ENCODE measurements around the gene PRKCQ. TPM values are rescaled to one million over a fixed set of nuclear protein-coding genes. Genes with fewer than 3 reads are reported as not detected.

The PRKCQ gene
- total RNA-seq, 1 donor from 2014 or later, result 14.6 TPM

DNA sequence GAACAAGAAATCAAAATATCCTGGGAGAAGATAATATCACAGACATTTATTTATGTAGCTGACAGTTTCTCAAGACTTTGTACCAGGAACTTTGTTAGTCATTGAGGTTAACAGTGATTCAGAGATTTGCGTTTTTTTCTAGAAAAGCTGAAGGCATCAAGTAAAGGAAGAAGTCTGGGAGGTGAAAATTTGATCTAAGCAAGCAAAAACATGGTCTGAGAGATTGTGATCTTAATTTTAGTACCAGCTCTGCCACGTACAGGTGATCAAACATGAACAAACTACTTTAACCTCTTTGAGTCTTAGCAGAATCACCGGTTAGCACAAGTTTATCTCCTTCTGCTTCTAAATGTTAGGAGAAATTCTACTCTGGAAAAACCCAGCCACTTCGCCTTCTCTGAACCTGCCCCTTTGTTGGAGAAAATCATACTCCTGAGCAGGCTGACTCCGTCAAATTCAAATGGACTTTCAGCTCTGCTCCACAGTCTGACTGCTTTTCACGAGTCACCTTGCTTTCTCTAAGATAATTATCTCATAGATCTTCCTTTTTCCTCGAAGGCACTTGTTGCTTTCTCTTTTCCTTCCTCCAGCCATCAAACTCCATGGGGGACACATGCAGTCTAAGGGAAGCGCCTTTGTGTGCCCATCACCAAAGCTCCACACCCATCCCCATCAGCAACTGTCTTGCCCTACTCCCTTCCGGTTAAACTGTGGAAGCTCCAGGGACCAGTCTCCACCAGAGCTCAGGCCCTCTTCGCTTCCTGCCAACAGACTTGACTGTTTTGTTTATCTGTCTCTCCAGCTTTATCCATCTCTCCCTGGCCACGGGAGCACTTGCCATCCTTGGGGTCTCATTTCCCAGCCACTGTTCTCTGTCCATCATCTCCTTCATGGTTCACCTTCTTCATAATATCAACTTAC, 86.3 kb downstream of the PRKCQ start:
- Histone ChIP-seq H3K4me3 (ENCODE audit: low read length in 3 of 3) (no peak overlapping the region), H3K36me3 (ENCODE audit: control insufficient read depth in 3 of 3, insufficient read depth in 3 of 3, low read length in 3 of 3) (peaks cover 54 to 85% (median 60%) of the 10 kb centered on the region in 3 donors), H3K27ac (ENCODE audit: low read depth, low read length) (no peak overlapping the region), H3K9ac (ENCODE audit: low read depth in 1 of 3, low read length in 3 of 3) (no peak overlapping the region), H3K27me3 (ENCODE audit: control insufficient read depth in 3 of 3, insufficient read depth in 3 of 3, low read length in 3 of 3) (no peaks in the 10 kb centered on the region), H3K4me1 (ENCODE audit: control insufficient read depth in 3 of 3, insufficient read depth in 3 of 3, low read length in 3 of 3) (peaks cover 11 to 14% (median 14%) of the 10 kb centered on the region in 3 donors), H3K9me3 (ENCODE audit: control insufficient read depth in 3 of 3, low read length in 3 of 3) (no peaks in the 10 kb centered on the region)

DNA sequence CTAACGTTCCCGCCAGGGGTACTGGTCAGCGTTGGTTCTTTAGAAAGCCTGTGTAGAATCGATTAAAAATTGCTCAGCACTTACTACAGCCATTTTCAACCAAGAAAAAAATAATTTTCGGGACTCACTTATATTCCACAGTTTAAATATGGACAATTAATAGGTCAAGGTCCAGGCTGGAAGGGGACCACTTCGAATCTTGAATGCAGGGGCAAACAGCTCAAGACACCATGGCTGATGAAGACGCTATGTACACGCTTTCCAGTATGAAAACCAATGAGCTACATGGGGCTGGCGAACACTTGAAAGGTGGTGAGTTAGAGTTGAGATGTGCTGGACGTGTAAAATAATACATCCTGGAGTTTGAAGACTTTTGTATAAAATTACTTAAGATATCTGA, 87.2 kb downstream of the PRKCQ start:
- Histone ChIP-seq H3K9ac (ENCODE audit: low read depth in 1 of 3, low read length in 3 of 3) (no peak overlapping the region), H3K4me1 (ENCODE audit: control insufficient read depth in 3 of 3, insufficient read depth in 3 of 3, low read length in 3 of 3) (peaks cover 2 to 5% (median 5%) of the 10 kb centered on the region in 3 donors), H3K4me3 (ENCODE audit: low read length in 3 of 3) (no peak overlapping the region), H3K9me3 (ENCODE audit: control insufficient read depth in 3 of 3, low read length in 3 of 3) (no peaks in the 10 kb centered on the region), H3K27ac (ENCODE audit: low read depth, low read length) (no peak overlapping the region), H3K27me3 (ENCODE audit: control insufficient read depth in 3 of 3, insufficient read depth in 3 of 3, low read length in 3 of 3) (no peaks in the 10 kb centered on the region), H3K36me3 (ENCODE audit: control insufficient read depth in 3 of 3, insufficient read depth in 3 of 3, low read length in 3 of 3) (peaks cover 56 to 79% (median 59%) of the 10 kb centered on the region in 3 donors)

DNA sequence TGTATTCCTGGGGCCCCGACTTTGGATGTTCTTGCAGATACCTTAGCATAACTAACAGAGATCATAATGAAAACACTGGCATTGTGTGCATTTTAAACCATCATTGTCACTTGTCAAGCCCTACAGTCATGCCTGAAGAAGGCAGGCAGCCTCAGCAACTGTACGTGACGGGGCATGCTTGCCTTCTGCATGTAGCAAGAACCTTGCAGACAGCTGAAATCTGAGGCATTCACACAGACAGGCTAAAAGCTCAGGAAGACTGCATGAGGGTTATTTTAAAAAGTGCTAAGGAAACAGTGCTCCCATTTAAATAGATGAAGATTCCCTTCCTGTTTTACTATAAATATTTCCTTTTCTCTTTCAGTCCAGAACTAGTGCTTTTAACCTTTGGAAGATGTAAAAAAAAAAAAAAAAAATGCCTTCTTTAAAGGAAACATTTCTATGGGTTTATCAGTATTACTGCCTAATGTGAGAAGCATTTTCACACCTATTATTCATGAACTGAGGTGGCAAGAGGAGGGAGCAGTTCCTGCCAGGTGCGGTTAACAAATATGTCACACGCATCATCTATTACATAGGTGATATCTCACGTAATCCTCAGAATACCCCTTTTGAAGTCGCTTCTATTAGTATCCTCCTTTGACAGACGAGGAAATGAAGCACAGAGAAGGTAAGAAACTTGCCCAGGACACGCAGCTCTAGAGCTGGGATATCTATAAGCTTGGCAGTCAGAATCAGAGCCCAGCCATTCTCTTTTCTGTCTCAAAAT, 88.1 kb downstream of the PRKCQ start:
- H3K4me3 ChIP-seq (ENCODE audit: low read length in 3 of 3), result no peak overlapping the region
- no peaks in the 10 kb centered on the region for H3K9me3 ChIP-seq (ENCODE audit: control insufficient read depth in 3 of 3, low read length in 3 of 3)
- H3K27ac ChIP-seq (ENCODE audit: low read depth, low read length), result no peak overlapping the region
- H3K27me3 ChIP-seq (ENCODE audit: control insufficient read depth in 3 of 3, insufficient read depth in 3 of 3, low read length in 3 of 3), result no peaks in the 10 kb centered on the region
- H3K9ac ChIP-seq (ENCODE audit: low read depth in 1 of 3, low read length in 3 of 3), result no peak overlapping the region
- H3K36me3 ChIP-seq (ENCODE audit: control insufficient read depth in 3 of 3, insufficient read depth in 3 of 3, low read length in 3 of 3), result peaks cover 54 to 72% (median 61%) of the 10 kb centered on the region in 3 donors
- no peaks in the 10 kb centered on the region for H3K4me1 ChIP-seq (ENCODE audit: control insufficient read depth in 3 of 3, insufficient read depth in 3 of 3, low read length in 3 of 3)

DNA sequence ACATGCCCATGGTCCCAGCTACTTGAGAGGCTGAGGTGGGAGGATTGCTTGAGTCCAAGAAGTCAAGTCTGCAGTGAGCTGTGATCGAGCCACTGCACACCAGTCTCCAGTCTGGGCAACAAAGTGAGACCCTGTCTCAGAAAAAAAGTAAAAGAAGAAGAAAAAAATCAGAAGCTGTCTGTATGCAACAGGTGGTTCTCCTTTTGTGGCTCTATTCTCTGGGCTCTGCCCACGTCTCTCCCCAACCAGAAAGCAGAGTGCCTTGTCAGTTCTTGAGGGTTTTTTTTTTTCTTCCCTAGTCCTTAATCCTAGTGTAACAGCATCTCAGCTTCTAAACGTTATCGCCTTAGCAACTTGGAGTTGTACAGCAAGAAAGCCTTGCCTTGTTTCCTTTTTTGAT, 89.5 kb downstream of the PRKCQ start:
- H3K4me3 ChIP-seq (ENCODE audit: low read length in 3 of 3), result no peak overlapping the region
- H3K36me3 ChIP-seq (ENCODE audit: control insufficient read depth in 3 of 3, insufficient read depth in 3 of 3, low read length in 3 of 3), result peaks cover 65 to 75% (median 65%) of the 10 kb centered on the region in 3 donors
- H3K4me1 ChIP-seq (ENCODE audit: control insufficient read depth in 3 of 3, insufficient read depth in 3 of 3, low read length in 3 of 3), result no peaks in the 10 kb centered on the region
- H3K9me3 ChIP-seq (ENCODE audit: control insufficient read depth in 3 of 3, low read length in 3 of 3), result no peaks in the 10 kb centered on the region
- H3K27me3 ChIP-seq (ENCODE audit: control insufficient read depth in 3 of 3, insufficient read depth in 3 of 3, low read length in 3 of 3), result no peaks in the 10 kb centered on the region
- H3K27ac ChIP-seq (ENCODE audit: low read depth, low read length), result no peak overlapping the region
- no peak overlapping the region for H3K9ac ChIP-seq (ENCODE audit: low read depth in 1 of 3, low read length in 3 of 3)

DNA sequence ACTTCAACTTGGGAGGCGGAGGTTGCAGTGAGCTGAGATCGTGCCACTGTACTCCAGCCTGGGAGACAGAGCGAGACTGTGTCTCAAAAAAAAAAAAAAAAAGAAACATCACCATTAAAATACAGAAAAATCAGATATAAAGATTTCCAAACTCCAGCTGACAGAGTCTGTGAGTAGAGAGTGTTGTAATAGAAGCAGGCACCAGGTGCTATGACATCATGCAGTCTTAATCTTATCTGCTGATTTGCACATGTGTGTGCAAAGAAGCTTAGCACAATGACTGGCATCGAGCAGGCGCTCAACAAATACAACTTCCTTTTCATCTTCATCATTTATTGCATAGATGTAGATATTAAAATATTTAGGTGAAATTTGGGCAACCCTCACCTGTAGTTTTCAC, 92.2 kb downstream of the PRKCQ start:
- H3K4me3 ChIP-seq (ENCODE audit: low read length in 3 of 3), result no peak overlapping the region
- H3K27me3 ChIP-seq (ENCODE audit: control insufficient read depth in 3 of 3, insufficient read depth in 3 of 3, low read length in 3 of 3), result no peaks in the 10 kb centered on the region
- no peaks in the 10 kb centered on the region for H3K9me3 ChIP-seq (ENCODE audit: control insufficient read depth in 3 of 3, low read length in 3 of 3)
- no peak overlapping the region for H3K9ac ChIP-seq (ENCODE audit: low read depth in 1 of 3, low read length in 3 of 3)
- H3K36me3 ChIP-seq (ENCODE audit: control insufficient read depth in 3 of 3, insufficient read depth in 3 of 3, low read length in 3 of 3), result peaks cover 64 to 71% (median 66%) of the 10 kb centered on the region in 3 donors
- no peak overlapping the region for H3K27ac ChIP-seq (ENCODE audit: low read depth, low read length)
- H3K4me1 ChIP-seq (ENCODE audit: control insufficient read depth in 3 of 3, insufficient read depth in 3 of 3, low read length in 3 of 3), result no peaks in the 10 kb centered on the region

DNA sequence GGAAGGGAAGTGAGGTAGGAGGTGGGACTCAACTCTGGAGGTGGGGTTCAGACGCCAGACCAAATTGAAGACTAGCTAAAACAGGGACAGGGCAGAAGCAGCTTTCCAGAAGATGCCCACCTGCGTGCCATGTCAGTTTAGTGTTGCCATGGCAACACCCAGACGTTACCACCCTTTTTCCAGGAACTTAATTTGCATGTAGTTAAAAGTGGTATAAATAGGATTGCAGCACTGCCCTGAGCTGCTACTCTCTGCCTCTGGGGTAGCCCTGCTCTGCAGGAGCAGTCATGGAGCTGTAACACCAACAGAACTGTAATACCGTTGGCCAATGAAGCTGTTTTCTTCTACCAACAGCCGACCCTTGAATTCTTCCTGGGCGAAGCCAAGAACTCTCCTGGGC, 93.8 kb downstream of the PRKCQ start:
- Histone ChIP-seq H3K27ac (ENCODE audit: low read depth, low read length) (no peak overlapping the region), H3K4me1 (ENCODE audit: control insufficient read depth in 3 of 3, insufficient read depth in 3 of 3, low read length in 3 of 3) (no peaks in the 10 kb centered on the region), H3K4me3 (ENCODE audit: low read length in 3 of 3) (no peak overlapping the region), H3K9me3 (ENCODE audit: control insufficient read depth in 3 of 3, low read length in 3 of 3) (no peaks in the 10 kb centered on the region), H3K9ac (ENCODE audit: low read depth in 1 of 3, low read length in 3 of 3) (no peak overlapping the region), H3K27me3 (ENCODE audit: control insufficient read depth in 3 of 3, insufficient read depth in 3 of 3, low read length in 3 of 3) (no peaks in the 10 kb centered on the region), H3K36me3 (ENCODE audit: control insufficient read depth in 3 of 3, insufficient read depth in 3 of 3, low read length in 3 of 3) (peaks cover 64 to 72% (median 68%) of the 10 kb centered on the region in 3 donors)

DNA sequence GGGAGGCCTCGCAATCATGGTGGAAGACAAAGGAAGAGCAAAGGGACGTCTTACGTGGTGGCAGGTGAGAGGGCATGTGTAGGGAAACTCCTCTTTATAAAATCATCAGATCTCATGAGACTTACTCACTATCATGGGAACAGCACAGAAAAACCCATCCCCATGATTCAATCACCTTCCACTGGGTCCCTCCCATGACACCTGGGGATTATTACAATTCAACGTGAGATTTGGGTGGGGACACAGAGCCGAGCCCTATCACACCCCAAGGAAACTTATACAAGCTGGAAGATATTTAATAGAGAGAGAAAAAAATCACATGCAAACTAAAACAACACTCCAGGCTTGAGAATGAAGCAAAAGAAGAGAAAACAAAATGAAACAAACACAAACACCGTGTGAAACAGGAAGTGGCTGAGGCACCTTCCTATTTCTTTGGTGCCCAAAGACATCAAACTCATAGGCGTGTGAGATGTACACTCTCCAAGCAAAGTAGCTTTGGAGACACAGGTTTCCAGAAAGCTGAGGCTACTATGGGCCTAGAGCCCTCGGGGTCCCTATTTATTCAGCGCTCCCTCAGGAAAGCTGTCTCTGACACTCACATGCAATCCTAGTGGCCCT, 97.2 kb downstream of the PRKCQ start:
- Histone ChIP-seq H3K9ac (ENCODE audit: low read depth in 1 of 3, low read length in 3 of 3) (no peak overlapping the region), H3K27me3 (ENCODE audit: control insufficient read depth in 3 of 3, insufficient read depth in 3 of 3, low read length in 3 of 3) (no peaks in the 10 kb centered on the region), H3K36me3 (ENCODE audit: control insufficient read depth in 3 of 3, insufficient read depth in 3 of 3, low read length in 3 of 3) (peaks cover 51 to 70% (median 70%) of the 10 kb centered on the region in 3 donors), H3K4me1 (ENCODE audit: control insufficient read depth in 3 of 3, insufficient read depth in 3 of 3, low read length in 3 of 3) (no peaks in the 10 kb centered on the region), H3K27ac (ENCODE audit: low read depth, low read length) (no peak overlapping the region), H3K4me3 (ENCODE audit: low read length in 3 of 3) (no peak overlapping the region), H3K9me3 (ENCODE audit: control insufficient read depth in 3 of 3, low read length in 3 of 3) (no peaks in the 10 kb centered on the region)

DNA sequence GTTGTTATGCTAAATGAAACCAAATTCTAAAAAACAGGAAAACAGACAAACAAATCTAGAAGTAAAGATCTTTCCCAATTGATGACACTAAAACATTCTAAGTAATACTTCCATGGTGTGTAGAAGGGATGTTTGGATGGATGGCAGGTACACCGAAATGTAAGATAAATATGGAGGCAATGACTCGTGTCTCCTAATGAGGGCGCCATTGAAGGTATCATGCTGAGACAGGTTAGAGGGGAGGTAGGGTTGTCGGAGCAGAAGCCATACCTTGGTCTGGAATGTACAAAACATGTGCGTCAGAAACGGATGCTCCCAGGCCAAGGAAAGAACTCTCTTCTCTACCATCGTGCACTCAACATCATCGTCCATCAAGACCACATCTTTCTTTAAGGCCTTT, 101.4 kb downstream of the PRKCQ start:
- peaks cover 0 to 6% (median 5%) of the 10 kb centered on the region in 3 donors for H3K4me1 ChIP-seq (ENCODE audit: control insufficient read depth in 3 of 3, insufficient read depth in 3 of 3, low read length in 3 of 3)
- H3K36me3 ChIP-seq (ENCODE audit: control insufficient read depth in 3 of 3, insufficient read depth in 3 of 3, low read length in 3 of 3), result peaks cover 28 to 50% (median 49%) of the 10 kb centered on the region in 3 donors
- no peak overlapping the region for H3K27ac ChIP-seq (ENCODE audit: low read depth, low read length)
- no peak overlapping the region for H3K9ac ChIP-seq (ENCODE audit: low read depth in 1 of 3, low read length in 3 of 3)
- H3K4me3 ChIP-seq (ENCODE audit: low read length in 3 of 3), result no peak overlapping the region
- no peaks in the 10 kb centered on the region for H3K9me3 ChIP-seq (ENCODE audit: control insufficient read depth in 3 of 3, low read length in 3 of 3)
- H3K27me3 ChIP-seq (ENCODE audit: control insufficient read depth in 3 of 3, insufficient read depth in 3 of 3, low read length in 3 of 3), result no peaks in the 10 kb centered on the region

DNA sequence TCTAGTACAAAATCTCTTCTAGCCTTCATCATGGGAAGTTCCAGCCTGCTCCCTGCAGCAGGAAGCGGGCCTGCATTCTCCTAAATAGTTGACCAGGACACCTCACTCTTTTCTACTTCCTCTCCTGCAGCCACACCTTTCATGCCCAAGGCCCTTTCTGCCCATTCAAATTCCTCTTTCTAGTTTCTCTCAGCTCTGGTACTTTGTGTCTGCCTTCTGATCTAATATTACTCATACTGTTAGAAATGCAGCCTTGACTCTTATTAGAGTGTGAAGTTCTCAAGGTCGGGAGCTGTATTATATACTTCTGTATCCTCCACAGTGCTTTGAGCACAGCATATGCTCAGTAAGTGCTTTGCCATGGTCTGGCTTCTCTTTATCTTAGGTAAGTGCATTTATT, 103.1 kb downstream of the PRKCQ start:
- H3K9me3 ChIP-seq (ENCODE audit: control insufficient read depth in 3 of 3, low read length in 3 of 3), result no peaks in the 10 kb centered on the region
- H3K9ac ChIP-seq (ENCODE audit: low read depth in 1 of 3, low read length in 3 of 3), result no peak overlapping the region
- H3K27me3 ChIP-seq (ENCODE audit: control insufficient read depth in 3 of 3, insufficient read depth in 3 of 3, low read length in 3 of 3), result no peaks in the 10 kb centered on the region
- H3K4me3 ChIP-seq (ENCODE audit: low read length in 3 of 3), result no peak overlapping the region
- peaks cover 0 to 6% (median 5%) of the 10 kb centered on the region in 3 donors for H3K4me1 ChIP-seq (ENCODE audit: control insufficient read depth in 3 of 3, insufficient read depth in 3 of 3, low read length in 3 of 3)
- H3K27ac ChIP-seq (ENCODE audit: low read depth, low read length), result no peak overlapping the region
- peaks cover 16 to 35% (median 32%) of the 10 kb centered on the region in 3 donors for H3K36me3 ChIP-seq (ENCODE audit: control insufficient read depth in 3 of 3, insufficient read depth in 3 of 3, low read length in 3 of 3)

Data from skeletal muscle tissue (tissue), 4 donors.